Ovary (tissue), 3 donors: ENCODE data around the gene SRL.

ENCODE experiments used
- POLR2A ChIP-seq: fragments of 450-650 bp; IDR thresholded peaks from one replicate; pipeline ENCODE4 v1.6.1; 2017; ENCODE audit warnings: antibody characterized with exemption, mild to moderate bottlenecking, moderate library complexity
- TF ChIP-seq, protein P1 (sequence below), 3 donors: fragments of 450-650 bp in 2 of 3; fragments of 200-600 bp in 1 of 3; IDR thresholded peaks; one replicate each; pipeline versions ENCODE4 v1.5.1 to v1.8.0; 2016 to 2022; ENCODE audit warnings: antibody characterized with exemption in 3 of 3, mild to moderate bottlenecking in 1 of 3
- donor health status: DM: no; HTN: no; CAD: no.

DNA sequence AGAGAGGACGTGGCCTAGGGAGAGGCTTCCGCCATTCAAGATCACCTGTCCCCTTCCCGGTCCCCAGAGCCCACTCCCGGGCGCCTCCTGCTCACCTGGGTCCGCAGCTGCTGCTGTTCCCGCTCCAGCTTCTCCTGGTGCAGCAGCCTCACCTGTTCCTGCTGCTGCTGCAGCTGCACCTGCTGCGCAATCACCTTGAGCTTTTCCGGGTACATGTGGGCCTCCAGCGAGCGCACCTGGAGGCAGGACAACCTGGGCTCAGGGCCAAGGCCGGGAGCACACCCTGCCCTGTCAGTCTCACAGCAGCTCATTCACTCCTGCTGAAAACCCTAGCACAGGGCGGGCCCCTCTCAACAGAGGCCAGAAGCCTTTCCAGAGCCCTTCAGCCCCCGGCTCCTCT is 18.5 kb upstream of the SRL start:
- TF ChIP-seq, protein P1, sequence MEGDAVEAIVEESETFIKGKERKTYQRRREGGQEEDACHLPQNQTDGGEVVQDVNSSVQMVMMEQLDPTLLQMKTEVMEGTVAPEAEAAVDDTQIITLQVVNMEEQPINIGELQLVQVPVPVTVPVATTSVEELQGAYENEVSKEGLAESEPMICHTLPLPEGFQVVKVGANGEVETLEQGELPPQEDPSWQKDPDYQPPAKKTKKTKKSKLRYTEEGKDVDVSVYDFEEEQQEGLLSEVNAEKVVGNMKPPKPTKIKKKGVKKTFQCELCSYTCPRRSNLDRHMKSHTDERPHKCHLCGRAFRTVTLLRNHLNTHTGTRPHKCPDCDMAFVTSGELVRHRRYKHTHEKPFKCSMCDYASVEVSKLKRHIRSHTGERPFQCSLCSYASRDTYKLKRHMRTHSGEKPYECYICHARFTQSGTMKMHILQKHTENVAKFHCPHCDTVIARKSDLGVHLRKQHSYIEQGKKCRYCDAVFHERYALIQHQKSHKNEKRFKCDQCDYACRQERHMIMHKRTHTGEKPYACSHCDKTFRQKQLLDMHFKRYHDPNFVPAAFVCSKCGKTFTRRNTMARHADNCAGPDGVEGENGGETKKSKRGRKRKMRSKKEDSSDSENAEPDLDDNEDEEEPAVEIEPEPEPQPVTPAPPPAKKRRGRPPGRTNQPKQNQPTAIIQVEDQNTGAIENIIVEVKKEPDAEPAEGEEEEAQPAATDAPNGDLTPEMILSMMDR (IDR thresholded peaks at IDR 0.05) = no peak
- TF ChIP-seq POLR2A = no peak
